Thoracic aorta (tissue), 2 donors: ENCODE measurements around the gene TLR3. TPM values are rescaled to one million over a fixed set of nuclear protein-coding genes. Genes with fewer than 3 reads are reported as not detected.
A peak's percentile ranks its signal among the peaks of the same experiment; 100 is the strongest.

Source experiments
- ATAC-seq: fragments of 150-250 bp; one replicate; pipeline ENCODE4 v1.8.0; 2017; ENCODE audit warnings: low read depth; ENCODE audit not compliant: insufficient number of reproducible peaks, low FRiP score
- DNase-seq: peaks from one replicate; pipeline ENCODE4 v3.0.0-alpha.2; 2020; ENCODE audit warnings: low spot score
- H3K27ac ChIP-seq, 2 donors: fragments of 200-600 bp; sonication (generic); 1 replicate in 1 of 2; 2 replicates in 1 of 2; pipeline ENCODE4 v1.5.1; 2016; ENCODE audit warnings: mild to moderate bottlenecking in 2 of 2, moderate library complexity in 2 of 2
- H3K27me3 ChIP-seq: fragments of 200-600 bp; sonication (generic); replicated peaks from 2 replicates; pipeline ENCODE4 v1.6.0; 2016; ENCODE audit warnings: mild to moderate bottlenecking; ENCODE audit not compliant: insufficient read depth
- H3K36me3 ChIP-seq: fragments of 200-600 bp; sonication (generic); one replicate; pipeline ENCODE4 v1.5.1; 2016
- H3K4me1 ChIP-seq, 2 donors: fragments of 200-600 bp; sonication (generic); 1 replicate in 1 of 2; 2 replicates in 1 of 2; pipeline versions ENCODE4 v1.5.1 to v1.6.0; 2016; ENCODE audit warnings: low read depth in 2 of 2, mild to moderate bottlenecking in 1 of 2; ENCODE audit not compliant: control insufficient read depth in 1 of 2
- H3K4me3 ChIP-seq: fragments of 200-600 bp; sonication (generic); 2 replicates; pipeline ENCODE4 v1.5.1; 2016; ENCODE audit warnings: mild to moderate bottlenecking
- H3K9me3 ChIP-seq: fragments of 200-600 bp; sonication (generic); 2 replicates; pipeline ENCODE4 v1.5.1; 2016
- CTCF ChIP-seq: fragments of 200-600 bp; sonication (generic); IDR thresholded peaks from one replicate; pipeline ENCODE4 v1.5.1; 2019; ENCODE audit warnings: antibody characterized with exemption
- total RNA-seq, 2 donors: library from RNA; depleted of rRNA; stranded (reverse); fragments of >200 nt; gene quantifications; one replicate each; pipeline versions ENCODE4 v1.1.0 to v1.2.3, GENCODE V29; 2016

Gene TLR3
- total RNA-seq, 2 donors from 2014 or later: 3.5 to 5.7 TPM

GRCh38 chr4:186081202-186081807, 12.3 kb downstream of the TLR3 start:
- no peaks in the 10 kb centered on the region for H3K9me3 ChIP-seq
- no peak overlapping the region for H3K27ac ChIP-seq
- ATAC-seq (no peak), DNase-seq (no peak)
- H3K27me3 ChIP-seq: no peaks in the 10 kb centered on the region
- no peaks in the 10 kb centered on the region for H3K36me3 ChIP-seq
- H3K4me1 ChIP-seq: no peaks in the 10 kb centered on the region
- no peak for TF ChIP-seq CTCF
- H3K4me3 ChIP-seq: no peak overlapping the region

DNA sequence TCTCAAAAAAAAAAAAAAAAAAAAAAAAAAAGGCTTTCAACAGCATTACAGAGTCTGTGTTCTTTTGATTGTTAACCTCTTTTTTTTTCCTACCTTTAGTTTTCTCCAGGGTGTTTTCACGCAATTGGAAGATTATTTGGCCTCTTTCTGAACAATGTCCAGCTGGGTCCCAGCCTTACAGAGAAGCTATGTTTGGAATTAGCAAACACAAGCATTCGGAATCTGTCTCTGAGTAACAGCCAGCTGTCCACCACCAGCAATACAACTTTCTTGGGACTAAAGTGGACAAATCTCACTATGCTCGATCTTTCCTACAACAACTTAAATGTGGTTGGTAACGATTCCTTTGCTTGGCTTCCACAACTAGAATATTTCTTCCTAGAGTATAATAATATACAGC, 13.3 kb downstream of the TLR3 start:
- DNase-seq (no peak), ATAC-seq (no peak)
- H3K4me3 ChIP-seq: no peak overlapping the region
- no peak for TF ChIP-seq CTCF
- H3K27me3 ChIP-seq: no peaks in the 10 kb centered on the region
- H3K9me3 ChIP-seq: no peaks in the 10 kb centered on the region
- H3K4me1 ChIP-seq: no peaks in the 10 kb centered on the region
- H3K36me3 ChIP-seq: no peaks in the 10 kb centered on the region
- H3K27ac ChIP-seq: no peak overlapping the region

GRCh38 chr4:186088523-186088922, 19.6 kb downstream of the TLR3 start:
- DNase-seq (no peak), ATAC-seq (no peak)
- TF ChIP-seq CTCF: no peak
- no peaks in the 10 kb centered on the region for H3K9me3 ChIP-seq
- H3K27me3 ChIP-seq: no peaks in the 10 kb centered on the region
- H3K27ac ChIP-seq: no peak overlapping the region
- H3K4me1 ChIP-seq: no peaks in the 10 kb centered on the region
- H3K4me3 ChIP-seq: no peak overlapping the region
- H3K36me3 ChIP-seq: no peaks in the 10 kb centered on the region

GRCh38 chr4:186092296-186092695, 23.3 kb downstream of the TLR3 start:
- H3K9me3 ChIP-seq: no peaks in the 10 kb centered on the region
- H3K27me3 ChIP-seq: no peaks in the 10 kb centered on the region
- H3K4me3 ChIP-seq: no peak overlapping the region
- H3K27ac ChIP-seq: no peak overlapping the region
- no peaks in the 10 kb centered on the region for H3K4me1 ChIP-seq
- TF ChIP-seq CTCF: no peak
- no peak for ATAC-seq
- no peak for DNase-seq
- no peaks in the 10 kb centered on the region for H3K36me3 ChIP-seq

DNA sequence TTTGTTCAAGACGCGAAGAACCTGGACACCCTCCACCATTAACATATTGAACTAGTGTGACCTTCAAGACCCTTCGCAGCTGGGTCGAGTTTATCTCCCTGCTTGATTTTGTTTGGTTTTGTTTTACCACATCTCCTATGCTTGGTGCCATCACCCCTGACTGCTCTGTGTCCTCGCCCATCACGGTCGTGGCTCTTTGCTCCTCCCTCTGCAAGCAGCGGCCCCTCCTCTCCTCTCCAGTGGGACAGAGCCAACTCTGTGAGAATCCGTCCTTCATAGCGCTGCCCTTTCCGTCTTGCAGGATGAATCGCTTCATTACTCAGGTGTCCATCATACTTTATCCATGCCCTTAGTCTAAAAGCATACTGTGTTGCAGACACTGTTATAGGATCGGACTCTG, 26.4 kb downstream of the TLR3 start:
- H3K4me3 ChIP-seq: peak overlapping the region; percentile 47

More for the DNA sequence above, 26.4 kb downstream of the TLR3 start:
- Histone ChIP-seq H3K27ac (no peak overlapping the region), H3K9me3 (no peaks in the 10 kb centered on the region), H3K4me1 (no peaks in the 10 kb centered on the region), H3K36me3 (no peaks in the 10 kb centered on the region), H3K27me3 (no peaks in the 10 kb centered on the region)
- DNase-seq (no peak), ATAC-seq (no peak)
- no peak for TF ChIP-seq CTCF
